ENCODE data around the gene CFAP68.
A peak's percentile ranks its signal among the peaks of the same experiment; 100 is the strongest.

Gene CFAP68, protein sequence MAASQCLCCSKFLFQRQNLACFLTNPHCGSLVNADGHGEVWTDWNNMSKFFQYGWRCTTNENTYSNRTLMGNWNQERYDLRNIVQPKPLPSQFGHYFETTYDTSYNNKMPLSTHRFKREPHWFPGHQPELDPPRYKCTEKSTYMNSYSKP

DNA sequence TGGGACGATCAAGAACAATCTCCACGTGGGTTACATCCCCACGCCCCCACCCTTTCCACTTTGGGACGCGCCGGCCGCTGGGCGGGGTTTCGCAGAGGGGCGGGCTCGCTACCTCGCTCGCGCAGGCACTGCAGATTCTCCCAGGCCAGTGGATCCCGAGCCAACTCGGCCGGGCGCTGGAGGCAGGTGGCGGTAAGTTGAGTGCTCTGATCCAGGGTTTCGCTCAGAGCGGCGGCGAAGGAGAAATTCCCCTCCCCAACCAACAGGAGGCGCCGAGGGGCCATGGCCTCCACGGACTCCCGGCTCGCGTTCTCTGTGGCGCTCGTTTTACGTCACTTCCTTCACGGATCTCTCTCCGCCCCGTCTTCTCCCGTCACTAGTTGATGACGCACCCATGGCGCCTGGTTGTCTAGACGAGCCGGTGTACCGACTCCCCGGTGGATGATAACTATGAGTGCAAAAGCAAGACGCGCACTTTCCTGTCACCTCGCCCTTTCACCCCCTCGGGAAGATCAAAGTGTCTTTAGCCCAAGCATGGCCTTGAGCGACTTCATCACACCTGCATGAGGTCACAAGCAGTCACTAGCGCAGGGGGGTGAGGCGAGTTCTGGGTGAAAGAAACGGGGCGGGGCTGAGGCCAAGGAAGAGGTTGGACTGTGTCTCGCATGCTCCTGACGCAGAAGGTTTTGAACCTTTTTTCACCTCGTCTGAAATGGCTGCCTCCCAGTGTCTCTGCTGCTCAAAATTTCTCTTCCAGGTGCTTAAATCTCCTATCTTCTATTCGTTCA is at the start of gene CFAP68, which contains the start of gene FDXACB1:
Gene CFAP68, plus strand, starts transcription at position 693 of the 788 bp plus-strand sequence. Its CDS starts 20 bp downstream, at position 713.
Gene FDXACB1, minus strand, starts transcription at position 317 of the 788 bp plus-strand sequence. Its CDS starts 33 bp downstream, at position 284.
- DNase-seq, result peak; percentile 100

DNA sequence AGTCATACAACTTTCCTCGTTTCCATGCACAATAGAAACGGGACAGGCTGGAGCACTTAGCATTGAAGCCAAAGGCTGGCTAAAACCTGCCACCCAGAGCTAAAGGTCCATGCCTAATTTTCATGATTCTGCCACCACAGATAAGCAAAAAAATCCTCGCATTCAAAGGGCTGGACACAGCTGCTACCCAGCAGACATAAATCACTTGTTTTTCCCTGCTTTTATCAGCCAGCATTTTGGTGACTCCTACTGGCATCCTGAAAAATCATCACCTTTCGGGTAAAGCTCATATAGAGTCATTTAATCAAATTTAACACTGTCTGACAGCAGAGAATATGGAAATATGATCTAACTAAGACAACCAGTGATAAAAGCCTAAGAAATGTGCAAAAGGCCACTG is 45.8 kb upstream of the CFAP68 start:
- DNase-seq, result no peak

DNA sequence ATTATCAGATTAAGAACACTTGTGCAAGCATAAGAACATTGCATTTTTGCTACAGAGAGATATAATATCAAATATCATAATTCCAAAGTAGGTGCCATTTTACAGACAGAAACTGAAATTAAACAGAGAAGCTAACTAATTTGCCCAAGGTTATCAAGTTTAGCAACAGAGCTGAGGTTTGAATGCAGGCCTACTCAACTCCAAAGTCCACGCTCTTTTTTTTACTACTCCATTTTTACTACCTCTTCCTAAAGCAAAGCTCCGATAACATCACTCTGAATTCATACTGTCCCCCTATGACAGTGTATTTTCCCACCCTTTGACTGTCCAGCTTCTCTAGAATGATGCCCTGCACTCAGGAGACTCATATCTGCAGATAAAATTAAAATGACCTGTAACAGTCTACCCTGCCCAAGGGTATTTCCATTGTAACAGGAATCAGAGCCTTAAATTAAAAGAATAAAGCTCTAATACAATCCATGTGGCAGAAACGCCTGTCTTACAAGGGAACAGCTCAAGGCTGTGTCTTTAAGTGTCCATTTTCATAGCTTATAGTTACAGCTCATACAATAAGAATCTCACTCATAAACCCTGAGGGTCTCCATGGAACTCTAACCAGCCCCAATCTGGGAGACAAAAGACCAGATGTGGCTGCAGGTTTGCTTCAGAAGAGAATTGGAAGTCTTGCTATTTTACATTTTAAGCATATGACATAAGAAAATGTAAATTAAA is 44.7 kb upstream of the CFAP68 start:
- no peak for DNase-seq

DNA sequence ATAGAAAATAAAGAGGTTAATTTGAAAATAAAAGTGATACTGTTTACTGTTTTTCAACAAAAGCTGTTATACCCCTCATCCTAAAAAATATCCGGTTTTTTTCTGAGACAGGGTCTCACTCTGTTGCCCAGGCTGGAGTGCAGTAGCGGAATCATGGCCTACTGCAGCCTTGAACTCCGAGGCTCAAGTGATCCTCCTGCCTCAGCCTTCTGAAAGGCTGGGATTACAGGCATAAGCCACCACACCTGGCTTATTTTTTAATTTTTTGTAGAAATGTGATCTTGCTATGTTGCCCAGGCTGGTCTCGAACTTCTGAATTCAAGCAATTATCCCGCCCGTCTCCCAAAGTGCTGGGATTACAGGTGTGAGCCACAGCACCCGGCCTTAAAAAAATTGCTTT is 43.7 kb upstream of the CFAP68 start:
- DNase-seq, result no peak

DNA sequence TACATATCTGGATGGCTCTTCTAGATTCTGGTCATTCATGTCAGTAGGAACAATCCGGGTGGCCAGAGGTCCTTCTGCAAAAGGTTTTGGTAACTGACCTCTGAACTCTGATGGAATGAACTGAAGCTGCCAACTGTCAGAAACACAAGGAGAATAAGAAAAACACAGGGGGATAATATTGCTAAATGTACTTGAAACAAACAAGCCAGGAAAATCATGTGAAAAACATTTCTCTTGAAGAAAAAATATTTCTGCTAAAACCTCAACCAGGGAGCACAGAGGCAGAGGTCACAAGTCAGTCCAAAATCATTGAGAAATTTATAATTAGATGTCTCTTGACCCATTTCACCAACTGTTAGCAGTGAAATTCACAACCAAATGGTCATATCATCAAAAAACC is 43.2 kb upstream of the CFAP68 start:
- DNase-seq, result no peak

DNA sequence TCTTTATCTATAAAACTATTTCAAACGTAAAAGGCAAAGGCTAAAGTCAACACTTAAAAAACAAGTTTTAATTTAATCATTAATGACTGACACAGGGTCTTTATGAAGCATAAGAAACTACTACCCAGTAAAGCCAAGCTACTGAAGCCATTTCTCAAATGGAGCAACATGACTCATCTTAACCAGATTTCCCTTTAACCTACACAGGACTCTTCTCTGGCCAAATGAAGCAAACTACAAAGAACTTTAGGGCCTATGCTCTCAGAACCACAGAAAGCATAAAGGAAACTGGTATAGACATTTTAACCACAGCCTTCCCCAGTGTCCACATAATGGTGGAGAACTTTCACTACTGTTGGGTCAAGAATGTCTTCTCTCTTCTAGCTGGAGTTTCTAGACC is 42.6 kb upstream of the CFAP68 start:
- DNase-seq, result no peak

DNA sequence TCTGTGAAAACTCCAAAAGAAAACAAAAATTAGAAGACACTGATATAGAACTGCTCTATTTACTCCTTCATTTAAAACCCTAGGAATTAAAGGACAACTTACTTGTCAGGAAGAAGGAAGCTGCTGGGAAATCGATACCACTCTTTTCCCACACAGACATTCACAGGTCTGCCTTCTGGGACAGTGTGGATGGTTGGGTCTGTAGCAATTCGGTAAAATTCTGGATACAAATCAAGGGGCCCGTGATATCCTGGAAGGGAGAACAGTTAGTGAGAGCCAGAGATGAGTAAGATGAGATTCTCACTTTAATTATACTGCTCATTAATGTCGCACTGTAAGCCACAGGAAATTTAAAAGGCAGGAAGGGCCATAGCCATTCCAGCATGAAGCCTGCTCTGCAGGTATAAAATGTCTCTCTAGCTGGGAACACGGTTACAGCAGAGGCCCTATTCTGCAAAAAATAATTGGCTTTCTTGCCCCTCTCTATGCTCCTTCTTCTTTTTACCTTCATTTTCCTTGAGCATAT is 41.9 kb upstream of the CFAP68 start:
- no peak for DNase-seq

DNA sequence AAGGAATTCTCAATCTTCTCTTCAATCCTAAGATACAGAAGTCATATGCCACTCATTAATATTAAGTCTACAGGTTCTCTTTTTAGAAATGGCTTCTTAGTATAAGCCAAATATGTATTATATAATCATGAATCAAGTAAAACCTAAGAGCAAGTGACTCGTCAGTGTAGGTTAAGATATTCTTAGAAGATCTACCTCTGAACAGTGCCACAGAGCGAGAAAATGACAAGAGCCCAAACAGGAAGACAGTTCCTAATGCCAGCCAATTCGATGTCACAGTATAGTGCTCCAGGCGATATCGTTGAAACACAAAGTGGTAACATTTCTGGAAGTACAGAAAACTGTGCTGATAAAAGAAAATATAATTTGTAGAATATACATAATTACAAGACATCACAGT is 41.3 kb upstream of the CFAP68 start:
- no peak for DNase-seq

DNA sequence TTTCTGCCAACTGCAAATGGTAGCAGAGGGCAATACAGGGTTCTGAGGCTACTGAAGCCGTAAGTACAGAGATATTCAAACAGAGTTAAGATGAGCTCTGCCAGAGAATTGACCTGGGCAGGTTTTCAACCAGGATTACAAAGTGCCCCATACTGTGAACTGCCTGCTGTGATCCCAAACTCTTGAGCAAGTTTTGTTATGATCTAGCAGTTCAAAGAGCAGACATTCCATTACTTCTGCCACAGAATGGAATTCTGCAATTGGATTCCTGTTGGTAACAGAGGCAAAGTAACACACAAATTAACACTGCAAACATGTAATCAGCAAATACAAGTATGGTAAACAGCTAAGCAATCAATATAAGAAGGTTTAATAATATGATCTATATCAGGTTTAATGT is 39.2 kb upstream of the CFAP68 start:
- DNase-seq, result no peak

DNA sequence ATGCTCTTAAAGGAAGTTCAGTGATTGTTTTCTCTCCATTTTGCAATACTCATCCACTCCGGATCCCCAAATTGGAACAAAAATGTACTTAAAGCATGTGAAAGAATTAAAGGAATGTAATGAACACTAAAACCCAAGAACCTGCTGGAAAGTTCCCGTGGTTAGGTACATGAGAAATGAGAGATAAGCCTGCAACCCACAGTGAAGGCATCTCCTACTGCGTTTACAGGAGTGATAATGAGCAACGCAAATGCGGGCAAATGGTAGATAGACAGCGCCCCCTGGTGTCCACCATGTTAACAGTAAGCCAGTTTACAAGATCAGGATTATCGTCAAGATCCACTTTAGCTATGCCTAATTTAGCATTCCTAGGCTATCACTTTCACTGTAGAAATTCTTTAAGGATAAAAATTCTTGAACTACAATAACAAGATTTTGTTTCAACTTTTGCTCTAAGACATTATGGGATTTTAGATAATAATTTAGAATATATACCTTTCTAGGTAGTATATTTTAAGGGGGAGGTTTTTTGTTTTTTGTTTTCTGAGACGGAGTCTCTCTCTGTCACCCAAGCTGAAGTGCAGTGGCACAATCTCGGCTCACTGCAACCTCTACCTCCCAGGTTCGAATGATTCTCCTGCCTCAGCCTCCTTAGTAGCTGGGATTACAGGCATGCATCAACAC is 37.8 kb upstream of the CFAP68 start:
- peak; percentile 89 for DNase-seq

DNA sequence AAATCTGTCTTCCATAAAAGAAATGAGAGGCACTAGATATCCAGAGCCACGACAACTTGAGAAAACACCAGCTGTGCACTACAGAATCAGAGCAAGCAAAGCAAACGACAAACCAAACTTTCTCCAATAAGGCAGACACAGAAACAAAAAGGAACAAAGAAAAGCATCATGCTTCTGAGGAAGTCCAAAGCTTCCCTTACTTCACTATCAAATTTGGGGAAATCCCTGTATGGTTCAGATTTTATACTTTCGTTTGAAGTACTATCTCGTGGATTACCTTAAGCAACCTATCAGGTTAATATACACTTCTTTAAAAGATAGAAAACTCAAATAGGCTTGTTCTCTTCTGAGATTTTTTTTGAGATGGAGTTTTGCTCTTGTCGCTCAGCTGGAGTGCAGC is 35.7 kb upstream of the CFAP68 start:
- DNase-seq, result no peak

DNA sequence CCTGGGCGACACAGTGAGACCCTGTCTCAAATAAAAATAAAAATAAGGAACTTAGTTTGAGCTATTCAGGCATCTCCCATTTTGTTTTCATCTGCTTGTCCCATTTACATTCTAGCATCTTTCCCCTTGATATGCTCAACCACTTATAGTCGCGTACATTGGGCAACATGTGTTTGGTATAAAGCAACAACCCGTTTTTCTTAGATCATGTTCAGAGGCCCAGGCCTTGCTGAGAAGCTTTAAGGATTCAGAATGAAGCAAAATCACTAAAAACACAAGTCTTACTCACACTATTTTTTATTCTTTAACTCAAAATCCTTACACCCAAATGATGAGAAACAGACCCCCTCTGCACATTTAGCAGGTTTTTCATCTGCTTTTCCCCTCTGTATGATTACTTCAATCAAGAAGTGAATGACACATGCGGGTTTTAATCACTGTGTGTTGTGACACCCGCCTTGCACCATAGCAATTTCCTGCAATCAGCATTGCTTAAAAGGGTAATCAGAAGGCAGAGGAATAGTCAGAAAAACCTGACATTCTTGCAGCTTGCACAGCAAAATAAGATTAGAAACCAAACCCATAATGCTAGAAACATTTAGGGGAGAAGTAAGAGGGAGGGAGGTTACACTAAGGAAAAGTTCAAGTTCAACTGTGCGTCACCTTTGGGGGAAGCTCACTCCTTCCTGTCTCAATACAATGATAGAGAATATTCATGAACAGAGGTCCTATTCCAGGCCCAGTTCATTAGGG is 33.9 kb upstream of the CFAP68 start:
- DNase-seq, result no peak

DNA sequence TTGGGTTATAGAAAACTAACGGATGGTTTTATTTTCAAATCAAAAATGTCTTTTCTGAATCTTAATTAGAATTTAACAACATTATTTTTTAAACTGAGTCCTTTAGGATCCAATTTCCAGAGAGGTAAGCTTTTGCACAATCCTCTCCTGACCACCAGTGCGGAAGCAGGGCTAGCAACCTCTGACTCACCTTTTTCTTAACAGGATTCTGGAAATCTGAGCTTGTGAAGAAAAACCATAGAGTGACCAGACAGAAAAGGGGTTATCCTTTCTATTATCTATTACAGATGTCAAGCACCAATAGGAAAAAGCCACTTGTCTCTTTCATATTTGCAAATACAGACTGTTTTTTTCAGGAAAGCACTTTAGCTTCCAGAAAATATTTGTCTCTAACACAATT is 33.3 kb upstream of the CFAP68 start:
- DNase-seq, result no peak

DNA sequence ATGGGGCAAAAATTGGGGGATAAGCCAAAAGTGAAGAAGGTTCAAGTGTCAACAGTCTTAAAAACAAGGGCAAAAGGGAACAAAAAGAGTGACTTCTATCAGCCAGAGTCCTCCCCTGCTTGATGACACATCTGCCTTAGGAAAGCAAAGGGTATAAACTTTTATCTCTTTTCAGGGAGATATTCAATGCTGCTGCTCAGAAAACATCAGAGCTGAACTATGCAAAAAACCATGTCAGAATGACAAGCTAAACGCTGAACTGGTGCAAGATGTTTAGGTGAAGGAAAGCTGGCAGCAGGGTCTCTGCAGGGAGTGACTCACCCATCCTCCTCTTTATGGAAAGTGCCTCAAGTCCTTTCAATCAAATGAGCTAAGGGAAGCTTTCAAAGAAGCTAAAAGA is 32.7 kb upstream of the CFAP68 start:
- DNase-seq, result no peak

DNA sequence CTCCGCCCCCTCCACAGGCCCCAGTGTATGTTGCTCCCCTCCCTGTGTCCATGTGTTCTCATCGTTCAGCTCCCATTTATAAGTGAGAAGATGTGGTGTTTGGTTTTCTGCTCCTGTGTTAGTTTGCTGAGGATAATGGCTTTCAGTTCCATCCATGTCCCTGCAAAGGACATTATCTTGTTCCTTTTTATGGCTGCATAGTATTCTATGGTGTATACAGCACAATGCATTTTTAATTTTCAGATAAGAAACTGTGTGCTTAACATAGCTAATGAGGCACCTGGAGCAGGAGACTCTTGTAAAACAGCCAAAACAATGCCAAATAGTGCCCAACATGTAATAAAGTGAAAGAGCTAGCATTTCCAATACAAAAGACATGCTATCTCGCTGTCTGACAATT is 29.7 kb upstream of the CFAP68 start:
- DNase-seq, result no peak

DNA sequence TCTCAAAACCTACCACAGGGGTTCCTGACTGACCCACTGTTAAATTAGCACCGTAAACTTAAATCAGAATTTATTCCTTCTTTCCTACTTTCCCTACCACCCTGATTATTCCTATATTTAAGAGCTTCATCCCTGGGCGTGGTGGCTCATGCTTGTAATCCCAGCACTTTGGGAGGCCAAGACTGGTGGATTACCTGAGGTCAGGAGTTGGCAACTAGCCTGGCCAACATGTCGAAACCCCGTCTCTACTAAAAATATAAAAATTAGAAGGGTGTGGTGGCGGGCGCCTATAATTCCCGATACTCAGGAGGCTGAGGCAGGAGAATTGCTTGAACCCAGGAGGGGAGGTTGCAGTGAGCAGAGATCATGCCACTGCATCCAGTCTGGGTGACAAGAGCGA is 28.3 kb upstream of the CFAP68 start:
- no peak for DNase-seq

DNA sequence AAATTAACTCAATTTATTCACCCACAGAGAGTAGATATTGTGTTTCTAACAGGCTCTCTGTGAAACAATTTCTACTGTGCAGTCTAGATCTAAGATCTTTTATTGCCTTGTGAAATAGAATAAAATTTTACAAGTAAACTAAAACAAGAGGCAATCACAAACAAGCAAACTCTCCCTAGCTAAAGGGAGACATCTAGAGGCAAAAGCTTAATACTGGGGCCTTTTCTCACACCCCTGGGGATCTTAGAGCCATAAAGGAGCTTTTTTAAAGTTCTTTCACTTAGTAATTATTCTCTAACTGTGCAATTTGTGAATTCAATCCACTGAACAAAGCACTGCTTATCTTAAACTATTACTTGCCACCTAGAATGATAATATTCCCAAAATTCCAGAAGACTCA is 27.7 kb upstream of the CFAP68 start:
- no peak for DNase-seq

DNA sequence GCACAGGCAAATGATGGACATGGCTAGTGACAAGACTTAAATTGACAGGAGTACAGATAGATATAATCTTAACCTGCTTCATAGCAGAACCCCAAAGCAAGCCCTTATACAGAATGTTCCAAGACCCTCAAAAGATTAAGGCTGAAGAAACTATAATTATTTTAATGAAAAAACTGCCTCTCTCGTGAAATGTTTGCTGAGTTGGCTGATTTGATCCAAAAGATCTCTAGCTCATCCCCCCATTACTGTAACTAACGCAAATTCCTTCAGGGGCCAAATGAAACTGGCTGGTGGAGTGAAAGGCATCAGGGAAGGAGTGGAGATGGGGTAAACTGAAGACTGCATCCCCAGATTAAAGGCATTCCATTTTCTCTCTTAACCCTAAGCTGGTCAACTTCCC is 27.2 kb upstream of the CFAP68 start:
- no peak for DNase-seq

DNA sequence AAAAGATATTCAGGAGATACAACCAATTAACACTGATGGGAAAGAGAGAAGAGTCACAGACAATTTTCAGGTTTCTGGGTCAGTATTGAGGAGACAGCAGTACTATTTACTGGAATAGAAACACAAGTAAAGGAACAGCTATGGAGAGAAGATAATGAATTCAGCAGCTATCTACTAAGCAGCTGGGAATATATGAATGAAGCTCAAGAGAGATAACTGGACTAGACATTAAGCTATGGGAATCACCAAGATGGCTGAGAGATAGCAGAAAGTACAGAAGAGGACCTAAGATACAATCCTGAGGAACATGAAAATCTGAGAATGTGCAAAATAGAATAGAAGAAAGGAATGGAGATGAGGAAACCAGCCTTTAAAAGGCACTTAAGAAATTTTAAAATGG is 23.8 kb upstream of the CFAP68 start:
- no peak for DNase-seq

DNA sequence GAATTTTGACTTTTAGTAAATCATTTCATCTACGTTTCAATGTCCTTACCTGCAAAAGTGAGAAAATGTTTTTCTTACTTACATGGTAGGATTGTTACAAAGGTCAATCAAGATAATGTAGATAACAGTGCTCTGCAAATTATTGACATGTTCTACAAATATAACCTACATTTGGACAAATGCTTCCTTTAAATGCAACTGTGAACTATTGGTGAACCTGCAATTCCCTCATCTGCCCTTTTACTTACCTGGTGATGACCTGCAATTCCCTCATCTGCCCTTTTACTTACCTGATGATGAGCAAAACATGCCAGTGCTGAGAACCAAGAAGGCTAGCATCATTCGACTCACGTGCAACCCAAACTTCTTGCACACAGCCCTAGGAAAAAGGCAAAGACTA is 19.1 kb upstream of the CFAP68 start:
- no peak for DNase-seq

DNA sequence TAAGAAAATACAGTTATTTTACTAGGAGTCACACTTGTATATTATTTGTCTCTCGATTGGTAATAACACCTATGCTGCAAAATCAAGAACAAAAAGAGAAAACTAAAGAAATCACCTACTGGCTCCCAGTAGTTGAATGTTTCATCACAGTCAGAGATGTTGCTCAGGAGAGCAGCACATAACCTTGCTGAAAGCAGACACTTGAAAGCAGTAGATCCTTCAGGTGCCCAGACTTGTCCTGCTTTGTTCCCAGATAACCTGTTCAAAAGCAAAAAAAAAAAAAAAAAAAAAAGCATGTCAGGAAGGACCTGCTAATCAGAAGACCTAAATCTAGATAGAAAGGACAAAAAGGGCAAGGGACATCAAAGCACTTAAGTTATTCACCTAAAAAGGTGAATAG is 9.2 kb upstream of the CFAP68 start:
- DNase-seq, result no peak

DNA sequence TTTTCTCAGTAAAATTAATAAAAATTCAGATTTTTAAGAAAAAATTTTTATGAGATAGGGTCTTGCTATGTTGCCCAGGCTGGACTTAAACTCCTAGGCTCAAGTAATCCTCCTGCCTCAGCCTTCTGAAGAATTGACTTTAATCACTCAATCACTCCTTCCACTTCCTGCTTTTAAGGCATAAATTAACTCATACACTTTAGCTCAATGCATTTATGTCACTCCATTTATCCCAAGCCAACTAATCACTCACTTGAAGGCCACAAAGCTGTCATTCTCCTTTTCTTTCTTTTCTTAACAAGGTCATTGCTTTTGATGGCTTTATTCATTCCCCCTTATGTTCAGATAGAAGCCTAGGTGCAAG is 8.8 kb upstream of the CFAP68 start:
- peak; percentile 48 for DNase-seq

Data from DMS79 treated with DMSO at 0.1 percent for 48 hours (cell line).